A673 (cell line): ENCODE data around the gene UNC13D.

Source experiments
- EZH2 ChIP-seq: fragments of 200-600 bp; sonication (generic); IDR thresholded peaks from 2 replicates; pipeline ENCODE4 v1.6.1; 2017; ENCODE audit warnings: borderline replicate concordance, low read depth, mild to moderate bottlenecking, mixed read lengths, antibody characterized with exemption, low read length; ENCODE audit not compliant: poor library complexity, severe bottlenecking
- TF ChIP-seq, protein P1 (sequence below): fragments of 300-800, 200-600 bp; sonication (generic); conservative IDR thresholded peaks from 2 replicates; pipeline ENCODE4 v1.5.1; 2017; ENCODE audit warnings: low read depth, mild to moderate bottlenecking, antibody characterized with exemption, low read length, moderate library complexity, mixed read lengths

DNA sequence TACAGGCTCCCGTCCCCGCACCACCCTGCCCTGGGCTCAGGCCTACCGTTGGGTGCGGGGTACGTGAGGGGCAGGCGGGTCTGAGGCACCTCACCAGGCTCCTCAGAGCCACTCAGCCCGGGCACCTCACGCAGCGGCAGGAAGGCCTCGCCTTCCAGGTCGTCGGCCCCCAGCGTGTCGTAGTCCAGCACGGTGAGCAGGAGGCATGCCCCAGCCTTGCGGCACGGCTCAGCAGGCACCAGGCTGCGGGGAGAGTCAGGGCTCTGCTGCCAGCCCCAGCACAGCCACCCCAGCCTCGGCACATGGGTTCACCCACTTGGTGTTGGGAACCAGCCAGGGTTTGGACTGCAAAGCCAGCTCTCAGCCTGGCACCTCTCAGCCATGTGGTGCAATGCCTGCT is 15.5 kb downstream of the UNC13D start:
- TF ChIP-seq, protein P1, sequence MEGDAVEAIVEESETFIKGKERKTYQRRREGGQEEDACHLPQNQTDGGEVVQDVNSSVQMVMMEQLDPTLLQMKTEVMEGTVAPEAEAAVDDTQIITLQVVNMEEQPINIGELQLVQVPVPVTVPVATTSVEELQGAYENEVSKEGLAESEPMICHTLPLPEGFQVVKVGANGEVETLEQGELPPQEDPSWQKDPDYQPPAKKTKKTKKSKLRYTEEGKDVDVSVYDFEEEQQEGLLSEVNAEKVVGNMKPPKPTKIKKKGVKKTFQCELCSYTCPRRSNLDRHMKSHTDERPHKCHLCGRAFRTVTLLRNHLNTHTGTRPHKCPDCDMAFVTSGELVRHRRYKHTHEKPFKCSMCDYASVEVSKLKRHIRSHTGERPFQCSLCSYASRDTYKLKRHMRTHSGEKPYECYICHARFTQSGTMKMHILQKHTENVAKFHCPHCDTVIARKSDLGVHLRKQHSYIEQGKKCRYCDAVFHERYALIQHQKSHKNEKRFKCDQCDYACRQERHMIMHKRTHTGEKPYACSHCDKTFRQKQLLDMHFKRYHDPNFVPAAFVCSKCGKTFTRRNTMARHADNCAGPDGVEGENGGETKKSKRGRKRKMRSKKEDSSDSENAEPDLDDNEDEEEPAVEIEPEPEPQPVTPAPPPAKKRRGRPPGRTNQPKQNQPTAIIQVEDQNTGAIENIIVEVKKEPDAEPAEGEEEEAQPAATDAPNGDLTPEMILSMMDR, result no peak
- no peak for TF ChIP-seq EZH2
